ENCODE results near the gene GGT6.

DNA sequence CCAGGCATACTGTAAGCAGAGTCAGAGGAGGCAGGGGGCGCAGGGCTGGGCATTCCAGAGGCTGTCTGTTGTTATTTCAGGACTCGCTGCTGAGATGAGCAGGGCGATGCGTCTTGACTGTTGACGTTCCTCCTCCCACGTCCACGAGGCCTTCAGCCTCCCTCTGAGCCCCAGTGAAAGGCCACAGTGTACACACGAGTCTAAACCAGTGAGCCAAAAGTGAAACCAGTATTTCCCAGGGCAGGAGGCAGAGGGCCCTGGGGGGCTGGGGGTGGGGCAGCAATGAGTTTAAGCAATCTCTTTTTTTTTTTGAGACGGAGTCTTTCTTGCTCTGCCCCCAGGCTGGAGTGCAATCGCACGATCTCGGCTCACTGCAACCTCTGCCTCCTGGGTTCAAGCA is 45.4 kb upstream of the GGT6 start:
- TF ChIP-seq GABPA (IDR thresholded peaks at IDR 0.05; ENCODE audit: low read depth) (no peak), SPI1 (IDR thresholded peaks at IDR 0.05; ENCODE audit: borderline replicate concordance, low read depth) (no peak), POLR2AphosphoS5 (IDR thresholded peaks at IDR 0.05; ENCODE audit: low read depth) (no peak)
- TF ChIP-seq, protein P1, sequence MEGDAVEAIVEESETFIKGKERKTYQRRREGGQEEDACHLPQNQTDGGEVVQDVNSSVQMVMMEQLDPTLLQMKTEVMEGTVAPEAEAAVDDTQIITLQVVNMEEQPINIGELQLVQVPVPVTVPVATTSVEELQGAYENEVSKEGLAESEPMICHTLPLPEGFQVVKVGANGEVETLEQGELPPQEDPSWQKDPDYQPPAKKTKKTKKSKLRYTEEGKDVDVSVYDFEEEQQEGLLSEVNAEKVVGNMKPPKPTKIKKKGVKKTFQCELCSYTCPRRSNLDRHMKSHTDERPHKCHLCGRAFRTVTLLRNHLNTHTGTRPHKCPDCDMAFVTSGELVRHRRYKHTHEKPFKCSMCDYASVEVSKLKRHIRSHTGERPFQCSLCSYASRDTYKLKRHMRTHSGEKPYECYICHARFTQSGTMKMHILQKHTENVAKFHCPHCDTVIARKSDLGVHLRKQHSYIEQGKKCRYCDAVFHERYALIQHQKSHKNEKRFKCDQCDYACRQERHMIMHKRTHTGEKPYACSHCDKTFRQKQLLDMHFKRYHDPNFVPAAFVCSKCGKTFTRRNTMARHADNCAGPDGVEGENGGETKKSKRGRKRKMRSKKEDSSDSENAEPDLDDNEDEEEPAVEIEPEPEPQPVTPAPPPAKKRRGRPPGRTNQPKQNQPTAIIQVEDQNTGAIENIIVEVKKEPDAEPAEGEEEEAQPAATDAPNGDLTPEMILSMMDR (IDR thresholded peaks at IDR 0.05; ENCODE audit: insufficient read depth, low read length): no peak
- TF ChIP-seq, protein P2, sequence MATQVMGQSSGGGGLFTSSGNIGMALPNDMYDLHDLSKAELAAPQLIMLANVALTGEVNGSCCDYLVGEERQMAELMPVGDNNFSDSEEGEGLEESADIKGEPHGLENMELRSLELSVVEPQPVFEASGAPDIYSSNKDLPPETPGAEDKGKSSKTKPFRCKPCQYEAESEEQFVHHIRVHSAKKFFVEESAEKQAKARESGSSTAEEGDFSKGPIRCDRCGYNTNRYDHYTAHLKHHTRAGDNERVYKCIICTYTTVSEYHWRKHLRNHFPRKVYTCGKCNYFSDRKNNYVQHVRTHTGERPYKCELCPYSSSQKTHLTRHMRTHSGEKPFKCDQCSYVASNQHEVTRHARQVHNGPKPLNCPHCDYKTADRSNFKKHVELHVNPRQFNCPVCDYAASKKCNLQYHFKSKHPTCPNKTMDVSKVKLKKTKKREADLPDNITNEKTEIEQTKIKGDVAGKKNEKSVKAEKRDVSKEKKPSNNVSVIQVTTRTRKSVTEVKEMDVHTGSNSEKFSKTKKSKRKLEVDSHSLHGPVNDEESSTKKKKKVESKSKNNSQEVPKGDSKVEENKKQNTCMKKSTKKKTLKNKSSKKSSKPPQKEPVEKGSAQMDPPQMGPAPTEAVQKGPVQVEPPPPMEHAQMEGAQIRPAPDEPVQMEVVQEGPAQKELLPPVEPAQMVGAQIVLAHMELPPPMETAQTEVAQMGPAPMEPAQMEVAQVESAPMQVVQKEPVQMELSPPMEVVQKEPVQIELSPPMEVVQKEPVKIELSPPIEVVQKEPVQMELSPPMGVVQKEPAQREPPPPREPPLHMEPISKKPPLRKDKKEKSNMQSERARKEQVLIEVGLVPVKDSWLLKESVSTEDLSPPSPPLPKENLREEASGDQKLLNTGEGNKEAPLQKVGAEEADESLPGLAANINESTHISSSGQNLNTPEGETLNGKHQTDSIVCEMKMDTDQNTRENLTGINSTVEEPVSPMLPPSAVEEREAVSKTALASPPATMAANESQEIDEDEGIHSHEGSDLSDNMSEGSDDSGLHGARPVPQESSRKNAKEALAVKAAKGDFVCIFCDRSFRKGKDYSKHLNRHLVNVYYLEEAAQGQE (IDR thresholded peaks at IDR 0.05; ENCODE audit: insufficient replicate concordance, low read depth): no peak

Measured in HL-60 (cell line).